ENCODE results near the gene AMACR.

Gene AMACR

GRCh38 chr5:34030048-34030447 lies 22.2 kb upstream of the AMACR start:
- in situ Hi-C loops (cut with MboI; ENCODE audit: low pct_unique_long_range_greater_than_20kb, low sequenced_read_pairs, unreplicated experiment), result no loop called here
- DNase-seq (ENCODE audit: low spot score), result no peak
- TF ChIP-seq CTCF (IDR thresholded peaks at IDR 0.05; ENCODE audit: extremely low read depth, insufficient read depth, missing control alignments), result no peak

- DNase-seq (ENCODE audit: low spot score), result no peak
- in situ Hi-C loops (cut with MboI; ENCODE audit: low pct_unique_long_range_greater_than_20kb, low sequenced_read_pairs, unreplicated experiment), result no loop called here
- no peak for TF ChIP-seq CTCF (IDR thresholded peaks at IDR 0.05; ENCODE audit: extremely low read depth, insufficient read depth, missing control alignments)
These were observed 20.5 kb upstream of the AMACR start for GRCh38 chr5:34028349-34028748.

GRCh38 chr5:34026089-34026761 lies 18.4 kb upstream of the AMACR start:
- in situ Hi-C loops (cut with MboI; ENCODE audit: low pct_unique_long_range_greater_than_20kb, low sequenced_read_pairs, unreplicated experiment), result no loop called here
- no peak for TF ChIP-seq CTCF (IDR thresholded peaks at IDR 0.05; ENCODE audit: extremely low read depth, insufficient read depth, missing control alignments)
- no peak for DNase-seq (ENCODE audit: low spot score)

GRCh38 chr5:34022121-34022705 lies 14.4 kb upstream of the AMACR start:
- in situ Hi-C loops (cut with MboI; ENCODE audit: low pct_unique_long_range_greater_than_20kb, low sequenced_read_pairs, unreplicated experiment), result no loop called here
- TF ChIP-seq CTCF (IDR thresholded peaks at IDR 0.05; ENCODE audit: extremely low read depth, insufficient read depth, missing control alignments), result no peak
- peak; percentile 36 for DNase-seq (ENCODE audit: low spot score)

GRCh38 chr5:34021334-34021733 lies 13.5 kb upstream of the AMACR start:
- DNase-seq (ENCODE audit: low spot score), result no peak
- in situ Hi-C loops (cut with MboI; ENCODE audit: low pct_unique_long_range_greater_than_20kb, low sequenced_read_pairs, unreplicated experiment), result no loop called here
- TF ChIP-seq CTCF (IDR thresholded peaks at IDR 0.05; ENCODE audit: extremely low read depth, insufficient read depth, missing control alignments), result no peak

GRCh38 chr5:34020726-34021125 lies 12.9 kb upstream of the AMACR start:
- DNase-seq (ENCODE audit: low spot score), result no peak
- in situ Hi-C loops (cut with MboI; ENCODE audit: low pct_unique_long_range_greater_than_20kb, low sequenced_read_pairs, unreplicated experiment), result no loop called here
- no peak for TF ChIP-seq CTCF (IDR thresholded peaks at IDR 0.05; ENCODE audit: extremely low read depth, insufficient read depth, missing control alignments)

Measured in GM13977 (cell line).